GM12878 (cell line): ENCODE results near the gene CLSTN2. TPM values are rescaled to one million over a fixed set of nuclear protein-coding genes. Genes with fewer than 3 reads are reported as not detected.

Experiments
- ATAC-seq: fragments of 200-7000 bp; cut with Tn5 transposase; 3 replicates; pipeline ENCODE4 v1.9.1; 2020; ENCODE audit warnings: mild to moderate bottlenecking, moderate library complexity
- BruUV-seq: library from RNA; stranded (reverse); fragments of 400-500 nt; replicated peaks from 2 replicates; lab custom pipeline; 2021; lab: Mats Ljungman, UMichigan
- CTCF ChIA-PET: fragments of 300-600 bp; sonication (Branson Sonifier 250); formaldehyde crosslinking; extraction: SDS; loops from one replicate; lab custom pipeline; 2021; ENCODE audit warnings: inconsistent platforms; lab: Yijun Ruan, JAX
- POLR2A ChIA-PET: fragments of 350-600 bp; formaldehyde crosslinking; extraction: SDS; loops from one replicate; lab custom pipeline; 2021; ENCODE audit warnings: inconsistent platforms; lab: Charles Lee
- RAD21 ChIA-PET: fragments of 300-600 bp; sonication (Branson Sonifier 250); formaldehyde crosslinking; loops from one replicate; lab custom pipeline; 2023; ENCODE audit warnings: antibody characterized with exemption; ENCODE audit not compliant: unreplicated experiment; lab: Charles Lee
- SMC1A ChIA-PET: fragments of 300-600 bp; sonication (Branson Sonifier 250); formaldehyde crosslinking; loops from one replicate; lab custom pipeline; 2023; ENCODE audit not compliant: unreplicated experiment, uncharacterized antibody; lab: Charles Lee
- DNase-seq: peaks from one replicate; pipeline ENCODE4 v3.0.0-alpha.2; 2011; ENCODE audit warnings: low read depth, low spot score
- FAIRE-seq: peaks from 3 replicates; lab custom pipeline; 2011; peaks lifted over from hg19 to GRCh38; lab: Jason Lieb, UNC
- H2AFZ ChIP-seq: 2 replicates; pipeline ENCODE4 v1.6.0; 2011; ENCODE audit warnings: low read depth, low read length, control low read depth; ENCODE audit not compliant: control insufficient read depth
- H3K27ac ChIP-seq: 2 replicates; pipeline ENCODE4 v1.5.1; 2011; ENCODE audit warnings: control low read depth; ENCODE audit not compliant: control insufficient read depth, insufficient read depth
- H3K27me3 ChIP-seq, 2 experiments: replicated peaks in 1 of 2; 2 replicates each; pipeline versions ENCODE4 v1.6.0 to v1.6.1; 2011; ENCODE audit warnings: low read length in 1 of 2; ENCODE audit not compliant: control insufficient read depth in 2 of 2, insufficient read depth in 2 of 2
- H3K36me3 ChIP-seq, 2 experiments: 2 replicates each; pipeline ENCODE4 v1.5.1; 2011; ENCODE audit warnings: low read length in 1 of 2; ENCODE audit not compliant: control insufficient read depth in 2 of 2, insufficient read depth in 2 of 2
- H3K4me1 ChIP-seq: 2 replicates; pipeline ENCODE4 v1.6.1; 2011; ENCODE audit warnings: mild to moderate bottlenecking, low read length, moderate library complexity, mixed read lengths; ENCODE audit not compliant: control insufficient read depth, insufficient read depth
- H3K4me2 ChIP-seq: 2 replicates; pipeline ENCODE4 v1.6.0; 2011; ENCODE audit warnings: control low read depth; ENCODE audit not compliant: control insufficient read depth, insufficient read depth
- H3K4me3 ChIP-seq: fragments of 200-600 bp; sonication (generic); 2 replicates; pipeline ENCODE4 v1.5.1; 2016
- H3K79me2 ChIP-seq: 2 replicates; pipeline ENCODE4 v1.6.0; 2011; ENCODE audit warnings: low read length; ENCODE audit not compliant: control insufficient read depth, insufficient read depth
- H3K9ac ChIP-seq: 2 replicates; pipeline ENCODE4 v1.8.0; 2011; ENCODE audit warnings: low read length, control low read depth, mixed read lengths; ENCODE audit not compliant: control insufficient read depth, insufficient read depth
- H3K9me3 ChIP-seq: replicated peaks from 3 replicates; pipeline ENCODE4 v1.5.1; 2011; ENCODE audit warnings: mild to moderate bottlenecking, low read length; ENCODE audit not compliant: control insufficient read depth, insufficient read depth
- H4K20me1 ChIP-seq: 2 replicates; pipeline ENCODE4 v1.6.0; 2011; ENCODE audit not compliant: control insufficient read depth, insufficient read depth
- CHD4 ChIP-seq: fragments of 200-600 bp; sonication (generic); IDR thresholded peaks from 2 replicates; pipeline ENCODE4 v1.6.1; 2016; ENCODE audit warnings: mild to moderate bottlenecking
- ELK1 ChIP-seq: IDR thresholded peaks from 2 replicates; pipeline ENCODE4 v1.6.1; 2012; ENCODE audit warnings: low read depth, low read length, improper control_type of control experiment
- KLF5 ChIP-seq: fragments of 450-650 bp; IDR thresholded peaks from 2 replicates; pipeline ENCODE4 v1.6.1; 2014; ENCODE audit warnings: mild to moderate bottlenecking; ENCODE audit not compliant: partially characterized antibody
- MLLT1 ChIP-seq: fragments of 450-650 bp; IDR thresholded peaks from 2 replicates; pipeline ENCODE4 v1.6.1; 2016; ENCODE audit warnings: mild to moderate bottlenecking
- NFXL1 ChIP-seq: fragments of 450-650 bp; IDR thresholded peaks from 2 replicates; pipeline ENCODE4 v1.6.1; 2017; ENCODE audit warnings: antibody characterized with exemption, mild to moderate bottlenecking, borderline replicate concordance
- PAX8 ChIP-seq: fragments of 450-650 bp; IDR thresholded peaks from 2 replicates; pipeline ENCODE4 v1.6.1; 2017; ENCODE audit warnings: mild to moderate bottlenecking, moderate library complexity
- POLR2A ChIP-seq: IDR thresholded peaks from 2 replicates; pipeline ENCODE4 v1.6.1; 2011; ENCODE audit warnings: low read depth, mild to moderate bottlenecking, low read length
- RAD51 ChIP-seq: fragments of 450-650 bp; IDR thresholded peaks from 2 replicates; pipeline ENCODE4 v1.6.1; 2016; ENCODE audit warnings: moderate library complexity, mild to moderate bottlenecking, inconsistent platforms
- WGBS: methylation state at CpG from one replicate; pipeline ENCODE4 v1.1.6; 2016; ENCODE audit warnings: low lambda C conversion rate; ENCODE audit not compliant: insufficient replicate concordance, insufficient coverage; ENCODE audit errors: missing lambda C conversion rate; 5-methylcytosine and 5-hydroxymethylcytosine counted together
- in situ Hi-C: fragments of 300-500 bp; cut with MboI; formaldehyde crosslinking; loops from 9 replicates; pipeline ENCODE4 v1.14.3; 2018; ENCODE audit warnings: mixed read lengths
- intact Hi-C: fragments of 100-400 bp; cut with micrococcal nuclease; formaldehyde crosslinking; loops from one replicate; pipeline ENCODE4 v1.14.2; 2022; ENCODE audit not compliant: unreplicated experiment
- polyA plus RNA-seq, 11 experiments: library from polyadenylated mRNA; depleted of rRNA in 4 of 11; unstranded in 6 of 11; stranded (reverse) in 5 of 11; fragments of >200 nt; fragmentation: Nextera tagmentation in 4 of 11; fragmentation: Illumina TruSeq in 1 of 11; extraction: Ambion mirVana in 4 of 11; extraction: Trizol in 1 of 11; gene quantifications; 1 replicate in 1 of 11; 2 replicates in 10 of 11; pipeline versions ENCODE4 v1.2.1 to v1.2.3, GENCODE V29; 2011 to 2016; ENCODE audit warnings: inconsistent platforms in 2 of 11, missing spikeins in 2 of 11, low read depth in 1 of 11
- total RNA-seq, 4 experiments: library from RNA; depleted of rRNA in 3 of 4; stranded (reverse); fragments of >200 nt in 3 of 4; fragmentation: Illumina TruSeq in 1 of 4; extraction: Trizol in 1 of 4; gene quantifications; 2 replicates each; pipeline versions ENCODE4 v1.2.1 to v1.2.3, GENCODE V29; 2013 to 2021
- TF ChIP-seq, protein P1 (sequence below): fragments of 450-650 bp; IDR thresholded peaks from 2 replicates; pipeline ENCODE4 v1.6.1; 2018; ENCODE audit warnings: borderline replicate concordance, mild to moderate bottlenecking; ENCODE audit not compliant: partially characterized antibody

The CLSTN2 gene
- total and polyA plus RNA-seq, 10 of the 15 experiments (the other 5 are each of a cell fraction or from before 2014, with no cell fraction given): under 0.01 to 0.10 (median under 0.01) TPM; not detected in 5

GRCh38 chr3:140470962-140471361, 536.0 kb downstream of the CLSTN2 start:
- FAIRE-seq: no peak
- Histone ChIP-seq H3K9me3 (no peaks in the 10 kb centered on the region), H2AFZ (no peak overlapping the region), H3K9ac (no peak overlapping the region), H3K79me2 (no peaks in the 10 kb centered on the region), H3K27ac (no peak overlapping the region), H3K4me2 (no peak overlapping the region), H3K4me3 (no peak overlapping the region), H4K20me1 (no peaks in the 10 kb centered on the region), H3K27me3 (no peaks in the 10 kb centered on the region; a peak in 2 of 4 replicates), H3K4me1 (no peaks in the 10 kb centered on the region), H3K36me3 (no peaks in the 10 kb centered on the region)
- 82% methylated on average over 2 of the region's 2 CpGs for WGBS
- no peak for DNase-seq
- RAD21 ChIA-PET: no interaction called here
- in situ Hi-C loops: no loop called here
- TF ChIP-seq RAD51: no peak
- no peak for TF ChIP-seq CHD4
- TF ChIP-seq ELK1: no peak
- TF ChIP-seq NFXL1: no peak
- no peak for TF ChIP-seq POLR2A
- no peak for TF ChIP-seq KLF5
- no peak for TF ChIP-seq PAX8
- TF ChIP-seq MLLT1: no peak
- TF ChIP-seq, protein P1, sequence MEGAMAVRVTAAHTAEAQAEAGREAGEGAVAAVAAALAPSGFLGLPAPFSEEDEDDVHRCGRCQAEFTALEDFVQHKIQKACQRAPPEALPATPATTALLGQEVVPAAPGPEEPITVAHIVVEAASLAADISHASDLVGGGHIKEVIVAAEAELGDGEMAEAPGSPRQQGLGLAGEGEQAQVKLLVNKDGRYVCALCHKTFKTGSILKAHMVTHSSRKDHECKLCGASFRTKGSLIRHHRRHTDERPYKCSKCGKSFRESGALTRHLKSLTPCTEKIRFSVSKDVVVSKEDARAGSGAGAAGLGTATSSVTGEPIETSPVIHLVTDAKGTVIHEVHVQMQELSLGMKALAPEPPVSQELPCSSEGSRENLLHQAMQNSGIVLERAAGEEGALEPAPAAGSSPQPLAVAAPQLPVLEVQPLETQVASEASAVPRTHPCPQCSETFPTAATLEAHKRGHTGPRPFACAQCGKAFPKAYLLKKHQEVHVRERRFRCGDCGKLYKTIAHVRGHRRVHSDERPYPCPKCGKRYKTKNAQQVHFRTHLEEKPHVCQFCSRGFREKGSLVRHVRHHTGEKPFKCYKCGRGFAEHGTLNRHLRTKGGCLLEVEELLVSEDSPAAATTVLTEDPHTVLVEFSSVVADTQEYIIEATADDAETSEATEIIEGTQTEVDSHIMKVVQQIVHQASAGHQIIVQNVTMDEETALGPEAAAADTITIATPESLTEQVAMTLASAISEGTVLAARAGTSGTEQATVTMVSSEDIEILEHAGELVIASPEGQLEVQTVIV: no peak
- ATAC-seq: no peak
- POLR2A ChIA-PET: no interaction called here
- intact Hi-C loops: no loop called here
- CTCF ChIA-PET: no interaction called here
- BruUV-seq: no TSS peak
- SMC1A ChIA-PET: no interaction called here
